ENCODE measurements around the gene CRTAP.
"Not testable (repeated sequence)": the region's sequence is repeated elsewhere in the genome, so short reads cannot be mapped to it uniquely, and the experiment has no call there.

The CRTAP gene

GRCh38 chr3:33075995-33076394 lies 37.8 kb upstream of the CRTAP start:
- TF ChIP-seq CTCF (IDR thresholded peaks at IDR 0.05; ENCODE audit: borderline replicate concordance, insufficient read depth, low read depth, low read length) = no peak
- H3K4me3 ChIP-seq (ENCODE audit: low read depth, low read length) = no peak overlapping the region

GRCh38 chr3:33076952-33077351 lies 36.9 kb upstream of the CRTAP start:
- TF ChIP-seq CTCF (IDR thresholded peaks at IDR 0.05; ENCODE audit: borderline replicate concordance, insufficient read depth, low read depth, low read length) = no peak
- no peak overlapping the region for H3K4me3 ChIP-seq (ENCODE audit: low read depth, low read length)

- no peak overlapping the region for H3K4me3 ChIP-seq (ENCODE audit: low read depth, low read length)
- no peak for TF ChIP-seq CTCF (IDR thresholded peaks at IDR 0.05; ENCODE audit: borderline replicate concordance, insufficient read depth, low read depth, low read length)
Observed at GRCh38 chr3:33077976-33078375, 35.8 kb upstream of the CRTAP start.

- H3K4me3 ChIP-seq (ENCODE audit: low read depth, low read length) = not testable (repeated sequence)
Observed at GRCh38 chr3:33079813-33080212, 34.0 kb upstream of the CRTAP start.

- TF ChIP-seq CTCF (IDR thresholded peaks at IDR 0.05; ENCODE audit: borderline replicate concordance, insufficient read depth, low read depth, low read length) = no peak
- no peak overlapping the region for H3K4me3 ChIP-seq (ENCODE audit: low read depth, low read length)
Observed at GRCh38 chr3:33081812-33082211, 32.0 kb upstream of the CRTAP start.

GRCh38 chr3:33083958-33084357 lies 29.9 kb upstream of the CRTAP start:
- no peak for TF ChIP-seq CTCF (IDR thresholded peaks at IDR 0.05; ENCODE audit: borderline replicate concordance, insufficient read depth, low read depth, low read length)
- no peak overlapping the region for H3K4me3 ChIP-seq (ENCODE audit: low read depth, low read length)

- TF ChIP-seq CTCF (IDR thresholded peaks at IDR 0.05; ENCODE audit: borderline replicate concordance, insufficient read depth, low read depth, low read length) = no peak
- no peak overlapping the region for H3K4me3 ChIP-seq (ENCODE audit: low read depth, low read length)
Observed at GRCh38 chr3:33088691-33089090, 25.1 kb upstream of the CRTAP start.

GRCh38 chr3:33089515-33089914 lies 24.3 kb upstream of the CRTAP start:
- no peak overlapping the region for H3K4me3 ChIP-seq (ENCODE audit: low read depth, low read length)
- no peak for TF ChIP-seq CTCF (IDR thresholded peaks at IDR 0.05; ENCODE audit: borderline replicate concordance, insufficient read depth, low read depth, low read length)

Data from GM12875 (cell line).